KOPT-K1 (cell line): ENCODE measurements around the gene SERTAD3.
"Not testable (repeated sequence)": the region's sequence is repeated elsewhere in the genome, so short reads cannot be mapped to it uniquely, and the experiment has no call there.

Experiments
- H3K27ac ChIP-seq: fragments of 200-600 bp; sonication (generic); 2 replicates; pipeline ENCODE4 v1.5.1; 2016; ENCODE audit warnings: antibody characterized with exemption, mild to moderate bottlenecking, low read depth, low read length; ENCODE audit not compliant: poor library complexity, severe bottlenecking
- H3K36me3 ChIP-seq: fragments of 200-600 bp; sonication (generic); 2 replicates; pipeline ENCODE4 v1.5.1; 2017; ENCODE audit warnings: antibody characterized with exemption, mild to moderate bottlenecking, low read length, moderate library complexity; ENCODE audit not compliant: insufficient read depth
- H3K9me3 ChIP-seq: fragments of 200-600 bp; sonication (generic); 2 replicates; pipeline ENCODE4 v1.5.1; 2017; ENCODE audit warnings: antibody characterized with exemption, low read length, mild to moderate bottlenecking; ENCODE audit not compliant: insufficient read depth, poor library complexity, severe bottlenecking

SERTAD3 gene

GRCh38 chr19:40445780-40446262 lies 1.7 kb upstream of the SERTAD3 start:
- H3K9me3 ChIP-seq: no peaks in the 10 kb centered on the region
- no peak overlapping the region for H3K27ac ChIP-seq
- peaks cover 10% of the 10 kb centered on the region; the same call in 1 of the 2 replicates for H3K36me3 ChIP-seq

- Histone ChIP-seq H3K27ac (peak overlapping the region; percentile 80), H3K9me3 (no peaks in the 10 kb centered on the region), H3K36me3 (peaks cover 17% of the 10 kb centered on the region)
Observed at GRCh38 chr19:40444825-40445312, 734 bp upstream of the SERTAD3 start.

- no peaks in the 10 kb centered on the region for H3K9me3 ChIP-seq
- peaks cover 17% of the 10 kb centered on the region for H3K36me3 ChIP-seq
- peak overlapping the region; percentile 80 for H3K27ac ChIP-seq
Observed at GRCh38 chr19:40443131-40443999, 770 bp downstream of the SERTAD3 start.

GRCh38 chr19:40442328-40443130 lies 1.6 kb downstream of the SERTAD3 start:
- peak overlapping the region; percentile 63 for H3K27ac ChIP-seq
- H3K36me3 ChIP-seq: peaks cover 17% of the 10 kb centered on the region
- no peaks in the 10 kb centered on the region for H3K9me3 ChIP-seq

GRCh38 chr19:40441719-40442253 lies 2.3 kb downstream of the SERTAD3 start:
- no peak overlapping the region for H3K27ac ChIP-seq
- H3K9me3 ChIP-seq: no peaks in the 10 kb centered on the region
- H3K36me3 ChIP-seq: peaks cover 17% of the 10 kb centered on the region

- Histone ChIP-seq H3K36me3 (peaks cover 17% of the 10 kb centered on the region), H3K9me3 (no peaks in the 10 kb centered on the region), H3K27ac (no peak overlapping the region)
Observed at GRCh38 chr19:40438284-40438683, 5.9 kb downstream of the SERTAD3 start.

- H3K27ac ChIP-seq: no peak overlapping the region
Observed at GRCh38 chr19:40433391-40434216, 10.5 kb downstream of the SERTAD3 start.

GRCh38 chr19:40432760-40433159 lies 11.4 kb downstream of the SERTAD3 start:
- not testable (repeated sequence) for H3K36me3 ChIP-seq, H3K9me3 ChIP-seq, H3K27ac ChIP-seq

More at GRCh38 chr19:40433391-40434216, 10.5 kb downstream of the SERTAD3 start:
- no peaks in the 10 kb centered on the region for H3K36me3 ChIP-seq
- H3K9me3 ChIP-seq: no peaks in the 10 kb centered on the region

GRCh38 chr19:40431698-40432097 lies 12.4 kb downstream of the SERTAD3 start:
- H3K27ac ChIP-seq: no peak overlapping the region
- no peaks in the 10 kb centered on the region for H3K36me3 ChIP-seq
- no peaks in the 10 kb centered on the region for H3K9me3 ChIP-seq

GRCh38 chr19:40430242-40430641 lies 13.9 kb downstream of the SERTAD3 start:
- H3K27ac ChIP-seq, H3K9me3 ChIP-seq, H3K36me3 ChIP-seq: not testable (repeated sequence)

- not testable (repeated sequence) for H3K36me3 ChIP-seq, H3K9me3 ChIP-seq, H3K27ac ChIP-seq
Observed at GRCh38 chr19:40428197-40428596, 15.9 kb downstream of the SERTAD3 start.

GRCh38 chr19:40425450-40426287 lies 18.5 kb downstream of the SERTAD3 start, which contains the start of gene SERTAD1:
Gene SERTAD1 (minus strand): TSS chr19:40425992. CDS start chr19:40423546, 2,446 bp downstream.
- no peaks in the 10 kb centered on the region for H3K36me3 ChIP-seq
- H3K9me3 ChIP-seq: no peaks in the 10 kb centered on the region
- peak within 1 kb of the TSS; percentile 79 for H3K27ac ChIP-seq

- Histone ChIP-seq H3K9me3 (no peaks in the 10 kb centered on the region), H3K36me3 (no peaks in the 10 kb centered on the region), H3K27ac (peak overlapping the region; percentile 79)
Observed at GRCh38 chr19:40424637-40425449, 19.3 kb downstream of the SERTAD3 start.
